PC-9 (cell line): ENCODE results near the gene GNA12. TPM values are rescaled to one million over a fixed set of nuclear protein-coding genes. Genes with fewer than 3 reads are reported as not detected.

ENCODE experiments used
- BruUV-seq: library from RNA; stranded (reverse); fragments of 400-500 nt; replicated peaks from 2 replicates; lab custom pipeline; 2021; lab: Mats Ljungman, UMichigan
- CTCF ChIA-PET: fragments of 300-600 bp; sonication (Branson Sonifier 250); formaldehyde crosslinking; loops from one replicate; lab custom pipeline; 2022; ENCODE audit warnings: antibody characterized with exemption; lab: Charles Lee
- POLR2A ChIA-PET: fragments of 300-600 bp; sonication (Branson Sonifier 250); formaldehyde crosslinking; loops from one replicate; lab custom pipeline; 2022; ENCODE audit warnings: antibody characterized with exemption; ENCODE audit not compliant: unreplicated experiment; lab: Charles Lee
- DNase-seq, 2 experiments: peaks; one replicate each; pipeline versions ENCODE4 v3.0.0 to v3.0.0-alpha.2; 2015 to 2022; ENCODE audit warnings: mixed read lengths in 1 of 2
- H2AFZ ChIP-seq: fragments of 200-600 bp; sonication (generic); 2 replicates; pipeline ENCODE4 v1.8.1; 2017; ENCODE audit warnings: antibody characterized with exemption
- H3F3A ChIP-seq: fragments of 200-600 bp; sonication (generic); 2 replicates; pipeline ENCODE4 v1.8.1; 2017; ENCODE audit warnings: antibody characterized with exemption, mild to moderate bottlenecking, low read depth; ENCODE audit not compliant: insufficient read depth
- H3K27ac ChIP-seq: fragments of 200-600 bp; sonication (generic); 2 replicates; pipeline ENCODE4 v1.6.1; 2016; ENCODE audit warnings: mixed run types
- H3K27me3 ChIP-seq: fragments of 200-600 bp; sonication (generic); 2 replicates; pipeline ENCODE4 v1.6.1; 2016; ENCODE audit warnings: low read depth, mixed run types; ENCODE audit not compliant: insufficient read depth
- H3K36me3 ChIP-seq: fragments of 200-600 bp; sonication (generic); 2 replicates; pipeline ENCODE4 v1.6.1; 2016; ENCODE audit warnings: low read depth, mixed run types
- H3K4me1 ChIP-seq: fragments of 200-600 bp; sonication (generic); replicated peaks from 2 replicates; pipeline ENCODE4 v1.6.1; 2016; ENCODE audit warnings: mixed run types; ENCODE audit not compliant: insufficient read depth
- H3K4me2 ChIP-seq: fragments of 200-600 bp; sonication (generic); 2 replicates; pipeline ENCODE4 v1.6.1; 2017; ENCODE audit warnings: mixed run types
- H3K4me3 ChIP-seq: fragments of 200-600 bp; sonication (generic); 2 replicates; pipeline ENCODE4 v1.6.1; 2016; ENCODE audit warnings: mixed run types
- H3K79me2 ChIP-seq: fragments of 200-600 bp; sonication (generic); 2 replicates; pipeline ENCODE4 v1.6.1; 2017; ENCODE audit warnings: low read depth, mixed run types
- H3K9me2 ChIP-seq: fragments of 200-600 bp; sonication (generic); 2 replicates; pipeline ENCODE4 v1.8.1; 2017; ENCODE audit warnings: mild to moderate bottlenecking; ENCODE audit not compliant: insufficient read depth
- H3K9me3 ChIP-seq: fragments of 200-600 bp; sonication (generic); 2 replicates; pipeline ENCODE4 v1.8.1; 2016; ENCODE audit warnings: low read depth; ENCODE audit not compliant: insufficient read depth
- H4K20me1 ChIP-seq: fragments of 200-600 bp; sonication (generic); 2 replicates; pipeline ENCODE4 v1.8.1; 2017; ENCODE audit not compliant: insufficient read depth
- EZH2 ChIP-seq: fragments of 200-600 bp; sonication (generic); IDR thresholded peaks from 2 replicates; pipeline ENCODE4 v1.8.0; 2017; ENCODE audit warnings: antibody characterized with exemption, low read depth
- intact Hi-C: fragments of 100-400 bp; cut with micrococcal nuclease; formaldehyde crosslinking; loops from one replicate; pipeline ENCODE4 v1.10.0; 2022; ENCODE audit not compliant: unreplicated experiment
- total RNA-seq: library from RNA; stranded (reverse); gene quantifications from 2 replicates; pipeline ENCODE4 v1.2.3, GENCODE V29; 2021
- TF ChIP-seq, protein P1 (sequence below): fragments of 200-600 bp; sonication (generic); conservative IDR thresholded peaks from 2 replicates; pipeline ENCODE4 v1.6.1; 2017; ENCODE audit warnings: mixed run types, antibody characterized with exemption, mild to moderate bottlenecking, moderate library complexity

The GNA12 gene
- total RNA-seq, 1 experiment from 2014 or later: 51.7 TPM

DNA sequence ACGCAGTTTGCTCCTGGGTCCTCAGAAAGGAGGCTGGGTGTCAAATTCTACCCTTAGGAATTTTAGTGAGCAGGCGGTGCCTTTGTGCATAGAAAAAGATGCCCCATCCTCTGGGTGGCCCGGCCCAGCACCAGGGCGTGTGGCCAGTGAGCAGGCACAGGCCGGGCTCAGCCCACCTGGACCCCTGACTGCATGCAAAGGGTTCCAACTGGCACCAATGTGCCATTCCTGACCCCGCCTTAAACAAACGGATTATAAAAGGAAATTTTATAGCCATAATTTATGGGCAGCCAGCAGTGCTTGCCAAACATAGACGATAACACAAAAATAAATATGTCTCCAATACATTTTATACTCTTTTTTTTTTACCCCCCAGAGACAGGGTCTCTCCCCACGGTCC, 40.1 kb upstream of the GNA12 start:
- intact Hi-C loops: no loop called here
- DNase-seq: no peak
- TF ChIP-seq, protein P1, sequence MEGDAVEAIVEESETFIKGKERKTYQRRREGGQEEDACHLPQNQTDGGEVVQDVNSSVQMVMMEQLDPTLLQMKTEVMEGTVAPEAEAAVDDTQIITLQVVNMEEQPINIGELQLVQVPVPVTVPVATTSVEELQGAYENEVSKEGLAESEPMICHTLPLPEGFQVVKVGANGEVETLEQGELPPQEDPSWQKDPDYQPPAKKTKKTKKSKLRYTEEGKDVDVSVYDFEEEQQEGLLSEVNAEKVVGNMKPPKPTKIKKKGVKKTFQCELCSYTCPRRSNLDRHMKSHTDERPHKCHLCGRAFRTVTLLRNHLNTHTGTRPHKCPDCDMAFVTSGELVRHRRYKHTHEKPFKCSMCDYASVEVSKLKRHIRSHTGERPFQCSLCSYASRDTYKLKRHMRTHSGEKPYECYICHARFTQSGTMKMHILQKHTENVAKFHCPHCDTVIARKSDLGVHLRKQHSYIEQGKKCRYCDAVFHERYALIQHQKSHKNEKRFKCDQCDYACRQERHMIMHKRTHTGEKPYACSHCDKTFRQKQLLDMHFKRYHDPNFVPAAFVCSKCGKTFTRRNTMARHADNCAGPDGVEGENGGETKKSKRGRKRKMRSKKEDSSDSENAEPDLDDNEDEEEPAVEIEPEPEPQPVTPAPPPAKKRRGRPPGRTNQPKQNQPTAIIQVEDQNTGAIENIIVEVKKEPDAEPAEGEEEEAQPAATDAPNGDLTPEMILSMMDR: no peak
- BruUV-seq: no TSS peak
- Histone ChIP-seq H3K9me3 (no peaks in the 10 kb centered on the region), H4K20me1 (no peaks in the 10 kb centered on the region), H3K9me2 (no peaks in the 10 kb centered on the region), H3K27me3 (no peaks in the 10 kb centered on the region), H3K27ac (no peak overlapping the region), H3F3A (peaks cover 19% of the 10 kb centered on the region), H3K4me1 (no peaks in the 10 kb centered on the region), H2AFZ (no peak overlapping the region), H3K4me3 (no peak overlapping the region), H3K36me3 (no peaks in the 10 kb centered on the region), H3K4me2 (no peak overlapping the region), H3K79me2 (no peaks in the 10 kb centered on the region)
- ChIA-PET POLR2A (no interaction called here), CTCF (no interaction called here)

DNA sequence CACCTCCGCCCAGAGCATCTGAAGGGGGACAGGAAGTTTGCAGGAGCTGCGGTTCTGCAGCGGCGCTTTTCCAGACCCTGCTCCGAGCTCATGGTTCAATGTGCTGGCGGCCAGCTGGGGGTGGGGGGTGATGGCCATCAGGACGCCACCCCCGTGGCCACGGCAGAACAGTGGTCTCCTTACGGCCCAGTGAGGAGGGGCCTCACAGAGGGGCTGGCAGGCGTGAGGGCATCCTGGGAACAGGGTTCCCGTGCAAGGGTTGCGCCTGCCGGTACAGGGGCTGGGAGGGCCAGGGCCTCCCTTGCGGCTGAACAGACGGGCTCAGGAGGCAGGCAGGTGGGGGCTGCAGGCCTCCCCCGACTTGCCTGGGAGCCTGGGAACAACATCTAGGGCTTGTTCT, 39.0 kb upstream of the GNA12 start:
- Histone ChIP-seq H3K36me3 (no peaks in the 10 kb centered on the region), H3K27ac (no peak overlapping the region), H3K9me3 (no peaks in the 10 kb centered on the region), H3F3A (peaks cover 22% of the 10 kb centered on the region), H3K9me2 (no peaks in the 10 kb centered on the region), H3K4me1 (no peaks in the 10 kb centered on the region), H4K20me1 (no peaks in the 10 kb centered on the region), H3K4me2 (no peak overlapping the region), H3K4me3 (no peak overlapping the region), H2AFZ (no peak overlapping the region), H3K27me3 (no peaks in the 10 kb centered on the region), H3K79me2 (no peaks in the 10 kb centered on the region)
- ChIA-PET POLR2A (interaction anchor here (0.6 kb wide), 1 partner anchor 122 kb away, joined by 8 read pairs; no protein-coding TSS in a partner anchor), CTCF (interaction anchor here (0.6 kb wide), 1 partner anchor 18 kb away, joined by 3 read pairs; no protein-coding TSS in a partner anchor)
- no peak for DNase-seq
- TF ChIP-seq, protein P1: no peak
- no peak for TF ChIP-seq EZH2
- intact Hi-C loops: no loop called here
- no TSS peak for BruUV-seq

DNA sequence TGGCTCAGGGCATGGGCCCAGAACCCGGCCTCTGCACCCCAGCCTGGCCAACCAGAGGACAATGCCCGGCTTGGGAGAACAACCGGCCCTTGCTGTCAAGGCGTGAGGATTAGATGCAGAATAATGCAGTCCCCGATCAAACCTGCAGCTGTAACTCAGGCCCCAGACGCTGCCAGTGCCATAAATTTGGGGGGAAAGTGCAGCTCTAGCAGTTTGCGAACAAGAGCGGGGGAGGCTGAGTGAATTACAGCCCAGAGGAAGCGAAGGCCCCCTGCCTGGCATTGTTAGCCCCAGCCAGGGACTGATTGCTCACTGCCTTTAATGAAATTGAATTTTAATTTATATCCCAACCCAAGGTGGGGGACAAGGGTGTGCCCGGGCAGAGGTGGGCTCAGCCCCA, 38.0 kb upstream of the GNA12 start:
- H3K9me2 ChIP-seq: no peaks in the 10 kb centered on the region
- H4K20me1 ChIP-seq: no peaks in the 10 kb centered on the region
- H3K4me2 ChIP-seq: no peak overlapping the region
- H3K4me3 ChIP-seq: no peak overlapping the region
- H3K27me3 ChIP-seq: no peaks in the 10 kb centered on the region
- intact Hi-C loops: no loop called here
- H3K27ac ChIP-seq: no peak overlapping the region
- H3K36me3 ChIP-seq: no peaks in the 10 kb centered on the region
- no peaks in the 10 kb centered on the region for H3K79me2 ChIP-seq
- ChIA-PET CTCF (no interaction called here), POLR2A (no interaction called here)
- H3F3A ChIP-seq: peaks cover 22% of the 10 kb centered on the region
- no peaks in the 10 kb centered on the region for H3K9me3 ChIP-seq
- no peaks in the 10 kb centered on the region for H3K4me1 ChIP-seq
- no peak overlapping the region for H2AFZ ChIP-seq
- TF ChIP-seq, protein P1: no peak
- no peak for TF ChIP-seq EZH2
- no TSS peak for BruUV-seq
- DNase-seq: no peak
